GM12878 (cell line): Measurements from ENCODE around the gene PTK7.

Experiments used
- CHD2 ChIP-seq: IDR thresholded peaks from 2 replicates; pipeline ENCODE4 v1.6.1; 2011; ENCODE audit warnings: low read depth, low read length, improper control_type of control experiment, borderline replicate concordance
- RBBP5 ChIP-seq: fragments of 200-600 bp; sonication (generic); conservative IDR thresholded peaks from 2 replicates; pipeline ENCODE4 v1.6.1; 2016
- SPI1 ChIP-seq: IDR thresholded peaks from 2 replicates; pipeline ENCODE4 v1.6.1; 2011; ENCODE audit warnings: low read depth, mild to moderate bottlenecking, low read length, moderate library complexity, borderline replicate concordance; ENCODE audit not compliant: insufficient read depth

DNA sequence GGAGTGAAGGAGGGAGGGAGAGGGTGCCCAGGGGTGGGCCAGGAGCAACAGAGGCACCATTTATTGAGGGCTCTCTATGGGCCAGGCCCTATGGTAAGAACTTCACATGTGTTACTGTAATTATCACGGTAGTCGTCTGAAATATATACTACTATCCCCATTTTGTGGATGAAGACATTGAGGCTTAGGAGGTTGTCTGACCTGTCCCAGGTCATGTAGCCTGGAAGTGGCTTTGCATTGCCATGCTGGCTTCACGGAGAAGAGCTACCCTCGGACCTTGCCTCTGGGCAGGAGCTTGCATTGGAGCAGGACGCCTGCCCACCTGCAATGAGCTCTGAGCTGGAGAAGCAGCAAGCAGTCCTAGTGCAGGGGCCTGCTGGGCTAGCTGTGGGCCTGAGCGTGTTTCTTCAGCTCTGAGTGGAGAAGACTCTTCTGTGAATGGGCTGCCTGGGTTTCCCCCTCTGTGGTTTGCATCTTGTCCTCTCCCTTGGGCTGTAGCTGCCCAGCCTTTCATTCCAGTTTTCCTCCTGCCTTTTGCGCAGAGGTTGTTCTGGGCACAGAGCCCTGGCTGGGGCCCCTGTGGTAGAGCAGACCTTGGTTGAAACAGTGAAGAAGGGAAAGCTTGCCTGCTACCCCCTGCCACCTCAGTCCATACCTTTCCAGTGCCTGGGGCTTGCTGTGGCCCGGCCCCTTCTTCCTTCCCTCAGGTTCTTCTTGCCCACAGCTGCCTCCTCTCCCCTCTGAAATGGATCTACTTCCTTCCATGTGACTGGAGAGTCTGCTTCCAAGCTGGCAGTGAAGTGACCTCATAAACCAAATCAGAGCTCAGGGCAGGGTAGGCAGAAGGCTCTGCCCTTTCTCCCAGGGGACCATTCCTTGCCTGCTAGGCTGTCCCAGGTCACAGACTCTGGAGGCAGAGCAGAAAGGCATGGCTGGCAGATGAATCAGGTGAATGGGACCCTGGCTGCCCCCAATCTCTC is 70.9 kb downstream of the PTK7 start:
- TF ChIP-seq RBBP5 (no peak), SPI1 (no peak), CHD2 (no peak)
